GM12864 (cell line): ENCODE data around the gene BCR.

Experiments used
- DNase-seq: peaks from one replicate; pipeline ENCODE4 v3.0.0-alpha.2; 2011; ENCODE audit warnings: low read depth
- H3K4me3 ChIP-seq: 2 replicates; pipeline ENCODE4 v1.5.1; 2011; ENCODE audit warnings: mild to moderate bottlenecking, low read depth, low read length, control low read depth
- TF ChIP-seq, protein P1 (sequence below): IDR thresholded peaks from 2 replicates; pipeline ENCODE4 v1.5.1; 2011; ENCODE audit warnings: low read depth, mild to moderate bottlenecking, moderate library complexity, low read length, control low read depth, inconsistent platforms; ENCODE audit errors: missing control alignments

Gene BCR

DNA sequence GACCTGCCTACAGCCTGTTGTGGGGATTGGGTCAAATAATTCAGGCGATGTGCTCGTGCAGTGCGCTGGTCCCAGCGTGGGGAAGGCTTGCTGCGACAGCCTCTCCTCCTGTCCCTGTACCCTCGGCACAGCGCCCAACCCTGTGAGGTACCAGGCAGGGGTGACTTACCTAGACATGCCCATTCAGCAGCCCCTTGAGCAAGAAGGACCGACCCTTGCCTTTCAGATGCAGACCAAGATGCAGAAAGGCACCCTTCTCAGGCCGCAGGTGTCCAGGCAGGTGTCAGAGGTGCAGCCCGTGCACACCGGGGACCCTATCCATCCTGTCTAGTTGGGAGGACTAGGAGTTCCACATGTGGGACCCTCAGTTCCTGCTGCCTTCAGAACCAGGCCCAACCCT is 102.7 kb downstream of the BCR start:
- TF ChIP-seq, protein P1, sequence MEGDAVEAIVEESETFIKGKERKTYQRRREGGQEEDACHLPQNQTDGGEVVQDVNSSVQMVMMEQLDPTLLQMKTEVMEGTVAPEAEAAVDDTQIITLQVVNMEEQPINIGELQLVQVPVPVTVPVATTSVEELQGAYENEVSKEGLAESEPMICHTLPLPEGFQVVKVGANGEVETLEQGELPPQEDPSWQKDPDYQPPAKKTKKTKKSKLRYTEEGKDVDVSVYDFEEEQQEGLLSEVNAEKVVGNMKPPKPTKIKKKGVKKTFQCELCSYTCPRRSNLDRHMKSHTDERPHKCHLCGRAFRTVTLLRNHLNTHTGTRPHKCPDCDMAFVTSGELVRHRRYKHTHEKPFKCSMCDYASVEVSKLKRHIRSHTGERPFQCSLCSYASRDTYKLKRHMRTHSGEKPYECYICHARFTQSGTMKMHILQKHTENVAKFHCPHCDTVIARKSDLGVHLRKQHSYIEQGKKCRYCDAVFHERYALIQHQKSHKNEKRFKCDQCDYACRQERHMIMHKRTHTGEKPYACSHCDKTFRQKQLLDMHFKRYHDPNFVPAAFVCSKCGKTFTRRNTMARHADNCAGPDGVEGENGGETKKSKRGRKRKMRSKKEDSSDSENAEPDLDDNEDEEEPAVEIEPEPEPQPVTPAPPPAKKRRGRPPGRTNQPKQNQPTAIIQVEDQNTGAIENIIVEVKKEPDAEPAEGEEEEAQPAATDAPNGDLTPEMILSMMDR, result no peak
- H3K4me3 ChIP-seq, result no peak overlapping the region
- DNase-seq, result no peak

DNA sequence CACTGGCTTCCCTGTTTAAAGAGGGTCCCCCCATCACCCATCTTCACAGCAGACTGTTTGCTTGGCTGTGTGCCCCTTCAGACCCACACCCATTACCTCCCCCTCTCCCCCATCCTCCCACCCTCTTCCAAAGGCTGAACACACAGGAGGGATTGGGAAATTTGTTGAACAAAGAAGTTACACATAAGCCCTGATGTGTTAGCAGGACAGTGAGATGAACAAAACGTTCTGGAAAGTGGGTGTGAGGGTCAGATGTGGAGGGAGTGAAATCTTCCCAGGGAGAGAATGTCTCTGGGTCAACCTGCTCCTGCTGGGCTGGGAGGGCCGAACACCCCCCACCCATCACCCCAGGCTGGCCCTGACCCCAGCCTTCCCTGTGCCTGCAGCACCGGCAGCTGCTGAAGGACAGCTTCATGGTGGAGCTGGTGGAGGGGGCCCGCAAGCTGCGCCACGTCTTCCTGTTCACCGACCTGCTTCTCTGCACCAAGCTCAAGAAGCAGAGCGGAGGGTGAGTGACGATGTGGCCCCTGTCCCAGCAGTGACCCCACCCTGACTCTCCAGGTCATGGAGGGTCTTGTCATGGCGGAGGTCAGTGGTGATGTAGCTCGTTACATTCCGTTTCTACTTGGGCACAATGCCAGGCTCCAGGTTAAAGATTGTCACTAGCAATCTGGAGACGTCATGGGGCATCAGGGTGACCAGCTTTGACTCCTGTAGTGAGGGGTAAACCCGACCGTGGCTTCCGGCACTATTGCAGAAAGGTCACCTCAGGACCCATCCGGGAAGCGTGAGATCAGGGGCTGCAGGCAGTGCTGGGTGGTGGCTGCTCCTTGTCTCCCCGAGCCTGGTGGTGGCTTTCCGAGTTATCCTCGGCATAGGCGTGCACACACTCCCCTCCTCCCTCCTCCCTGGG is 103.5 kb downstream of the BCR start:
- no peak for DNase-seq
- TF ChIP-seq, protein P1, result no peak
- H3K4me3 ChIP-seq, result no peak overlapping the region

DNA sequence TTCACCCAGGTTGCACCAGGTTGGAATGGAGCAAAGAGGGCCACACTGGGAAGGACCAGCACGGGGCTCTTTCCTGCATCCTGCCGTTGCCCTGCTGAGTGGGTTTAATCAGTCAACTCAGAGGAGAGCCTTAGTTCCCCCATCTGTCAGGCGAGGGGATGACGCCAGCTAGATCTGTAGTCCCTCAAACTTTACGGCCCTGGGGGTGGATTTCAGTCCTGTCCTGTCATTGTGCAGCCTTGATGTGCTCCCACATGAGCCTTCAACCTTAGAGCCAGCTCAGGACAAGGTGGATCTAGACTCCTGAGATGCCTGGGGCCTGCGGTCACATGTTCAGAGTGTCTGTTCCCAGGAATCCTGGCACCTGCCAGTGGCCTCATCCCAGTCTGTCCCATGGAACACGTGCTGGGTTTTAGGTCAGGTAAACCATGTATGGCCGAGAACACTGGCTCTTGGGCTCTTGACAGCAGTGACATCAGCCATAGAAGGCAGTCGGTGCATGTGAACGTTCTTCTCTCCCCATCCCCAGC is 104.3 kb downstream of the BCR start:
- TF ChIP-seq, protein P1, result no peak
- no peak for DNase-seq
- H3K4me3 ChIP-seq, result no peak overlapping the region

DNA sequence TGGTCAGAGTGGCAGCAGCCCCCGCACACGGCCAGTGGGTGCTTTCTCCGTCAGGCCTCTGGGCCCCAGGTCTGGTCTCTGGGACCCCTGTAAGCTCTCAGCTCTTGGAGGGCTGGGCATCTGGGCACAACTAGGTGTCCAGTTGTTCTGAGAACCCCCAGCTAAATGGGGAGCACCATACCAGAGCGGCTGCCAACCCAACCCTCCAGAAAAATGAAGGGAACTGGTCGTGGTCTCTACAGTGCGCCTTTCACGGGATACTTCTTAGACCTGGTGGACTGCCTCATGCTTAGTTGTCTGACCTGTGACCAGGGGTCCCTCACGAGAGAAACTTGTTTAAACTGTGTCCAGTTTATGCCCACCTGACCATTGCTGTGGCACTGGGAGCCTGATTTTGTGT is 104.9 kb downstream of the BCR start:
- TF ChIP-seq, protein P1, result no peak
- no peak for DNase-seq
- H3K4me3 ChIP-seq, result no peak overlapping the region

DNA sequence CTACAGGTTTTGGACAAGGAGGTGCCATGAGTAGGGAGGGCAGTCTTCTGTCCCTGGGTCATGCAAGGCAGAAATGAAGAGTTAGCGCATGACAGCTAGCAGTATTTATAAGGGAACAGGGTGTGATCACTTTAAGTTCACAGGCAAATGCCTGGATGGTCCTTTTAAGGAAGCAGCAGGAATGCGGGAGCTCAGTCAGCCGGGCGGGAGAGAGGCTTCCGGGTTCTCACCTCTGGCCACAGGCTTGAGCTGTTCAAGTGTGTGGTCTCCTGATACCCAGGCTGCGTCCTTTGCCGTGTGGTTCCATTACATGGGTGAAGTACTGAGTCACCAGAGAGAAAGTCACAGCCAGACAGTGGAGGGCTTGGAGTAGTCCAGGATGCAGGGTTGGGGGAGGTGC is 105.4 kb downstream of the BCR start:
- no peak for DNase-seq
- no peak overlapping the region for H3K4me3 ChIP-seq

DNA sequence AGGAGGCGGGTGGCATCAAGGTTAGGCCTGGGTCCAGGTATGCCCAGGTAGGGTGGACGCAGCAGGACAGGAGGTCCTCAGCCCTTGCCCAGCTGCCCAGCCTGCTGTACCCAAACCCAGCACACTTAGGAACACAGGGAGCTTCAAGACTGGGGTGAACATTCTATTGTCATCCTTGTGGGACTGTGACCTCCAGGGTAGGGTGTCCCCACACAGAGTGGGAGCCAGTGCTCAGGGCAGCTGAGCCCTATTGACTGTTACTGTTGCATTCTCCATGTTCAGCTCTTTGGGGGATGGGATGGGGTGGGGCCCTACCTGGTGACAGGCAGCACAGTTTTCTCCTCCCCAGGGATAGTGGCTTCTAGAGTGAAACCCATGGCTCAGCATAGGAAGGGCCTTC is 106.0 kb downstream of the BCR start:
- no peak for DNase-seq

More for the DNA sequence above, 105.4 kb downstream of the BCR start:
- TF ChIP-seq, protein P1, result no peak

More for the DNA sequence above, 106.0 kb downstream of the BCR start:
- H3K4me3 ChIP-seq, result no peak overlapping the region
- TF ChIP-seq, protein P1, result no peak
